ENCODE measurements around the gene HIP1.

DNA sequence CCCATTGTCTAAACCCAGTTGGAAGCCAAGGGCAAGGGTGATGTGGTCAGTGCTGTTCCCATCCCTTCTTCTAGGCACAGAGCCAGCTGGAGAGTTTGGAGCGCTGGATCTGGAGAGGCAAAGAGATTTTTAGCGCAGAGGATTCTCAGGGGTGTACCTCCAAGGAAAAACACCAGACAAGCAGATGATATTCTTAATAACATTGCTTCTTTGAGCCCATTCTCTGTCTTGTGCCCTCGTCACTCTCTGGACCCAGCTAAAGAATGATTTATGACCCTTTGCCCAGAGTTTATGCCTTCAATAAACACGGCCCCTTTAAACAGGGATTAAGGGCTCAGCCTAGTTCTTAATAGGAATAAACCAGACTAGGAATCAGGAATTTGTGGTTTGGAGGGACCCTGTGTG, 4.7 kb upstream of the HIP1 start:
- no peak for TF ChIP-seq POLR2A (IDR thresholded peaks at IDR 0.05; ENCODE audit: low read depth)
- TF ChIP-seq, protein P1, sequence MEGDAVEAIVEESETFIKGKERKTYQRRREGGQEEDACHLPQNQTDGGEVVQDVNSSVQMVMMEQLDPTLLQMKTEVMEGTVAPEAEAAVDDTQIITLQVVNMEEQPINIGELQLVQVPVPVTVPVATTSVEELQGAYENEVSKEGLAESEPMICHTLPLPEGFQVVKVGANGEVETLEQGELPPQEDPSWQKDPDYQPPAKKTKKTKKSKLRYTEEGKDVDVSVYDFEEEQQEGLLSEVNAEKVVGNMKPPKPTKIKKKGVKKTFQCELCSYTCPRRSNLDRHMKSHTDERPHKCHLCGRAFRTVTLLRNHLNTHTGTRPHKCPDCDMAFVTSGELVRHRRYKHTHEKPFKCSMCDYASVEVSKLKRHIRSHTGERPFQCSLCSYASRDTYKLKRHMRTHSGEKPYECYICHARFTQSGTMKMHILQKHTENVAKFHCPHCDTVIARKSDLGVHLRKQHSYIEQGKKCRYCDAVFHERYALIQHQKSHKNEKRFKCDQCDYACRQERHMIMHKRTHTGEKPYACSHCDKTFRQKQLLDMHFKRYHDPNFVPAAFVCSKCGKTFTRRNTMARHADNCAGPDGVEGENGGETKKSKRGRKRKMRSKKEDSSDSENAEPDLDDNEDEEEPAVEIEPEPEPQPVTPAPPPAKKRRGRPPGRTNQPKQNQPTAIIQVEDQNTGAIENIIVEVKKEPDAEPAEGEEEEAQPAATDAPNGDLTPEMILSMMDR (IDR thresholded peaks at IDR 0.05) = no peak
- no peak for TF ChIP-seq POLR2AphosphoS5 (IDR thresholded peaks at IDR 0.05)
- TF ChIP-seq EP300 (IDR thresholded peaks at IDR 0.05) = no peak

All from esophagus muscularis mucosa (tissue), 4 donors.